Activated T-cell treated with anti-CD3 and anti-CD28 coated beads for 4 hours (primary cell): ENCODE measurements around the gene BCL6.

Experiments used
- DNase-seq: peaks from one replicate; pipeline ENCODE4 v3.0.0-alpha.2; 2020

Gene BCL6

DNA sequence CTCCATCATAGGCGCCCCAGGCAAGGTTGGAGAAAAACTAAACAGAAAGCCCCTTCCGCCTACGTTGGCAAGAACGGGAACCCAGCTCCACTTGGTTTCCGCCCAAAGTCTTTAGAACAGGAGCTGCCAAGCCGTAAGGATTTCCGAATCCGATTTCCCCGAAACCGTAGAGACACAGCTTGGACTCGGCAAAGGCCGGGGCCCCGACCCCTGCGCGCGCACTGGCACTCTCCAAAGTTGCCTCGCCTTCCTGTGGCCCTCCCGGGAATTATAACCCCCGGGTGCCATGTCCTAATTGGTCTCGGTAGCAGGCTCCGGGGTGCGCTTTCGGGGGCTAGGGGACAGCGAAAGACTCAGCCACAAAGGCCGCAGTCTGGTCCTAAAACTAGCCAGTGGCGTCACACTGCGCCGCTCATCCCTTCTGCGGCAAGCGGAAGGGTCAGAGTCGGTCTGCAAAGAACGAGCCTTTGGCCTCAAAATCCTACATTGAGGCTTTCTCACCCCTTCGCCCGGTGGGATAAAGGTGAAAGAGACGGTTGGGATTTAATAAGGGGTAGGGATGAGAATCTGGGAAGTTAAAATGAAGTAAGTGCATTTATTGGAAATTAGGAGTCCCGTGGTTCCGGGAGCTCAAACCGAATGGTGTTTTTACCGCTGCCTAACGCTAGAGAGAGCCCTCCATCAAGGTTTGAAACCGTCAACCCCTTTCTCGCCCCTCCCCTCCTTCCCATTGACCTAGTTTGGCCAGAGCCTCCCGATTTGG is 6.8 kb downstream of the BCL6 start:
- peak; percentile 64 for DNase-seq

DNA sequence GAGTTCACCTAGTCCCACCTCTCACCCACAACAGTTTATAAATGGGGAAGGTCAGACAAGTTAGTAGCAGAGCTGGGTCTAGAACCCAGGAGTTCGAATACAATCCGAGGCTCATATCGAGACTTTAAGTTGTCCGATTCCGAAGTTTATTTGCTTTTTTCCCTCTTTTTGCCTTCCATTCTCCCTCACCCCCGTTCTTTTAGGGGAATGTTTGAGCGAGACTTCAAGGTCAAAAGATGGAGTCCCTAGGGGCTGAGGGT is 7.3 kb downstream of the BCL6 start:
- no peak for DNase-seq

GRCh38 chr3:187737368-187738070 is 7.7 kb downstream of the BCL6 start:
- DNase-seq: peak; percentile 35

GRCh38 chr3:187737006-187737367 is 8.3 kb downstream of the BCL6 start:
- DNase-seq: no peak

DNA sequence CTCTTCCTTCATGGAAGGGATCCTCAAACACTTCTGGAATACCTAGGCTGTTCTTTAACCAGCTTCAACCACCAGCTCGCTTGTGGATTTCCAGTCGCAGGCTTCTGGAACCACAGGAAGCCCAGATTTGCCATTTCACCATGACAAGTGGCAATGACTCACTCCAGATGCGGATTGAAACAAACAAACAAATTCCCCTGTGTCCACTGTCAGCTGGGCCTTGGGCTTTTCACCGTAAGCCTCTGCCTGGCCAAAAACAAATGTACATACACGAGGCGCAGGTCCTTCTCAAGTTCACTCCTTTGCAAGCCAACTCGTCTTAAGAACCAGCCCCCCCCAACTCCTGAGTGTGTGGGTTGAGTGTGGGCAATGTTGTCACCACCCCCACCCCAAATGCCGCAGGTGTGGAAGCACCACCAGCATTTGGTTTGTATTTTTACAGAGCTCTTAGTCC is 8.8 kb downstream of the BCL6 start:
- DNase-seq: no peak

DNA sequence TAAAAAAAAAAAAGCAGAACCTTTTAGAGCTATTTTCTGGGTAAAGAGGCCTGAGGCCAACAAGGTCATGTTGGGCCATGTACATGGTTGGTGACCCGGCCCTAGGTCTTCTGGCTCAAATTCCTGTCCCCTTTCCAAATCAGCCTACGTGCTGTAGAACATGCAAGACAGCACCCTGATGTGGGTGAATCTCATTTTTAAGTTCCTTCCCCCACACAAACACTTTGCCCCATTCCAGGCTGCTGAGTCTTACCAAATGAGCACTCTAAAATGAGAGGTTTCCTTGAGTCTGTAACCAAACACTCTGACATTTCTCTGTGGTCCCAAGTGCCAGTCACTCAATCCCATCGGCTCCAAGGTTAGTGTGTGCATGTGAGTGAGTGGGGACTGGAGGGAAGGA is 9.4 kb downstream of the BCL6 start:
- no peak for DNase-seq

- DNase-seq: no peak
These were observed 9.9 kb downstream of the BCL6 start for GRCh38 chr3:187735383-187735782.

DNA sequence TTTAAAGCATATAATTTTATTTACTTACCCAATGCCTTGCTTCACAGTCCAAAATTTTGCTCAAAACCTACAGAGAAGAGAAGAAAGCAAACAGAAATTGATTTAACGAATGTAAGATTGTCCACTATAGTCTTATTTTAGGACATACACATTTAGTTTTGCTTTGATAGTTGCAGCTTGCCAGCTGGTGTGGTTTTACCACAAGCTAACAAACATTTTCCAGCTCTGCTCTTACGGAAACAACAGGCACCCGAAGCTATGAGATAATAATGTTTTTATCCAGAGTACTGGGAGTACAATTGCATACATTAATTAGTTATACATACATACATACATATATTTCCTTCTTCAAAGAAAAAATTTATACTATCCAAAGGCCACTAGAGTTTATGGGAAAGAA is 10.4 kb downstream of the BCL6 start:
- no peak for DNase-seq

GRCh38 chr3:187733371-187733770 is 11.9 kb downstream of the BCL6 start:
- no peak for DNase-seq

GRCh38 chr3:187729598-187729997 is 15.7 kb downstream of the BCL6 start:
- no peak for DNase-seq

- no peak for DNase-seq
These were observed 16.2 kb downstream of the BCL6 start for GRCh38 chr3:187728940-187729583.

- no peak for DNase-seq
These were observed 17.0 kb downstream of the BCL6 start for GRCh38 chr3:187728248-187728647.

GRCh38 chr3:187726564-187726963 is 18.7 kb downstream of the BCL6 start:
- DNase-seq: no peak

DNA sequence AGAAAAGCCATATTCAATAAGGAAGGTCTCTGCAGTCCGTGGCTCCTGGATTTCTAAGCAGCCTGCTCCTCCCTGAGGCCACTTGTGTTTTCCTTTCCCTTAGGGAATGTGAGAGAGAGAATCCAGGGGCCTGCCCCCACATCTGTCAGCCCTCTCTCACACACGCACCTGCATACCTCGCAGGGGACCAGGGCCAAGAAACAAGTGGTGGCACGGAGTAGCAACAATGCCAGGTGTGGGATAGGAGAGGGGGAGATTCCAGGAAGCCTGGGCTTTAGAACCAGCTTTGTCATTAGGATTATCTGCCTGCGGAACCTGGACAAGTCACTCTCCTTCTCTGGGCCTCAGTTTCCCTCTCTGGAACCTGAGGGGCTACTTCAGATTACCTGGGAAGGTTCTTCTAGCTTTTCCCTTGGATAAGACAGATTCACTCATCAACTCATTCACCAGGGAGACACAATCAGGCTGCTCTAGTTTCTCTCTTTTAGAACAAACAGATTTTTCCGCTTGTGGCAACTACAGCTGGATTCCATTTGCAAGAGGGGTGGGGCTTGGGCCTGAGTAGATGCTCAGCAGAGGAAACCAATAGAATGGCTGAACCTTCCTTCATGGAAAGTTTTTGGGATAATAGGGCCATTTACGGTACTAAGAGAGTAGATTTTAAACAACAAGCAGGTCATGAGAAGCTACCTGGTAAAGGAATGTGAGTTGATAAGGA is 19.5 kb downstream of the BCL6 start:
- DNase-seq: no peak

DNA sequence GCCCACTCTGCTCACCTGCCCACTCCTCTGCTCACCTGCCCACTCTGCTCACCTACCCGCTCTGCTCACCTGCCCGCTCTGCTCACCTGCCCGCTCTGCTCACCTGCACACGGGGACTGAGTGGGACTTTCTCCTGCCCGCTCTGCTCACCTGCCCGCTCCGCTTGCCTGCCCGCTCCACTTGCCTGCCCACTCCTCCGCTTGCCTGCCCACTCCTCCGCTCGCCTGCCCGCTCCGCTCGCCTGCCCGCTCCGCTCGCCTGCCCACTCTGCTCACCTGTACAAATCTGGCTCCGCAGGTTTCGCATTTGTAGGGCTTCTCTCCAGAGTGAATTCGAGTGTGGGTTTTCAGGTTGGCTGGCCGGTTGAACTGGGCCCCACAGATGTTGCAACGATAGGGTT is 20.0 kb downstream of the BCL6 start:
- no peak for DNase-seq

GRCh38 chr3:187722206-187722612 is 23.1 kb downstream of the BCL6 start:
- no peak for DNase-seq

- no peak for DNase-seq
These were observed 24.2 kb downstream of the BCL6 start for GRCh38 chr3:187721055-187721454.

DNA sequence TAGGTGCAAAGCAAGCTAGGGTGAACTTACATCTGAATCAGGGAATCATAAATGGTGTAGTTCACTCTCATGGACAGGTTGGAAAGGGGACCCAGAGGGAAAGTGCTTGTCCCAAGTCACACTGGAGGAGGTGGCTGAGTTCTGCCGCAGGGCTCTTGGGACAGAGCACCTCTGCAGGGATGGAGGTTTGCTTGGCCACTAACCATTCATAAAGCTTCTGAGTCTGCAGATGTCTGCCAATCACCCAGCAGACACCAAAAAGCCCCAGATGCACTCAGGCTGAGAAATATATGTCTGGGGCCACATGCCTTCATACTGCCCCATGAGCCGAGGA is 25.0 kb downstream of the BCL6 start:
- no peak for DNase-seq

DNA sequence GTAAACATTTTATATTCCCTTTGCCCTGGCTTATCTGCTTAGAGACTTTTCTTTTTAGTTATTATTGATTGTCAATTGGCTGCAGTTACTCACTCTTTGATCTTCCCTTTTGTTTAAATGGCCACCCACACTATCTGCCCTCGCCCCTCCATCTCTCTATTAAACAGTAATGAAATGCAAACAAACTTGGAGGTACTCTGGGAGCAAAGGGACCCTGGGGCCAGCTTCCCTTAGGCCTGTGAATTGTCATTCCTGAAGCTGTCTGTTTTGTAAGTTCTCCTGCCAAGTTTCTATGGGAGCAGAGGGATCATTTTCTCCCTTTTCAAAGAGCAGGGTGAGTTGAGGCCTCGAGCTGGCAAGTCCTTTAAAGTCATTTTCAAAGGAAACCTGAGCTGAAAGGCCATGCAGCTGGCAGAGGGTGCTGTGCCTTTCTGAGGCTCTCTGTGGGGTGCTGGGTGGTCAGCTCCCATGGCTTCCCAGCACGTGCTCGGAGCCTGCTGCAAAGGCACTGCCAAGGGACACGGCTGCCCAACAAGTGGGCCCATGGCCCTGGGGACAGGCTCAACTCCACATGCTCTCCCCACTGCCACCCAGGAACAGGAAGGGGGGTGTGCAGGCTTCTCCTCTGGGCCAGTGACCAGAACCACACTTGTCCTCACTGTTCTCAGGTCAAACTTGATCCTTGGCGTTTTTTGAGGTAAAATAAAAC is 25.5 kb downstream of the BCL6 start:
- DNase-seq: no peak

- DNase-seq: no peak
These were observed 26.5 kb downstream of the BCL6 start for GRCh38 chr3:187718802-187719201.

GRCh38 chr3:187717572-187717971 is 27.7 kb downstream of the BCL6 start:
- no peak for DNase-seq

DNA sequence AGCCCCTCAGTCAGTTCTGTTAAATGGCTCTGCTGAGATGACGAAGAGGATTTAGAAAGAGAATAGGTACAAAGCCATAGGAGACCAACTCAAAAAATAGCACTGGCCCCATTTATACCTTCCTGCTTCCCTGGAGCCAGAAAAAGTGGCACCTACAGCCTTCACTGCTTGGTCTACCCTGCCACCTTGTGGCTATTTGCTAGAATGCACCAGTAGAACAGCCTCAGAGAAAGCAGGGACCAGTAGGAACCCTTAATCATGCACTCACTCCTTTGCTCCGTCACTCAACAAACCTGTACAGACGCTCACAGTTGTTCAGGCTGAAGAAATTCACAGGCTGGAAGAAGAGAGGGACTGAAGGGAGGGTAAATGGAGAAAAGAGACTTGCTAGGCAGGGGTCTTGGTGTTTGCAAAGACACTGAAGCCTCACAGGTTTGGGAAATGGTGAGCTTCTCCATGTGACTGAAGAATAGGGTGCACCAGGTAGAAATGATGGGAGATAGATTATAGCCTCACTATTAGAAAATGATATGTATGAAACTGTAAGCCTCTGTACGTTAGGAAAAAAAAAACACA is 30.8 kb downstream of the BCL6 start:
- DNase-seq: peak; percentile 67

GRCh38 chr3:187713504-187713903 is 31.8 kb downstream of the BCL6 start:
- no peak for DNase-seq
